Lower leg skin (tissue), 4 donors: ENCODE measurements around the gene ARL14. TPM values are rescaled to one million over a fixed set of nuclear protein-coding genes. Genes with fewer than 3 reads are reported as not detected.

Experiments
- DNase-seq, 2 donors: peaks; one replicate each; pipeline ENCODE4 v3.0.0-alpha.2; 2019; ENCODE audit warnings: low spot score in 2 of 2
- H3K4me3 ChIP-seq: fragments of 200-600 bp; sonication (generic); 2 replicates; pipeline ENCODE4 v1.5.1; 2017; ENCODE audit warnings: mild to moderate bottlenecking, low read depth; ENCODE audit not compliant: poor library complexity, severe bottlenecking
- POLR2A ChIP-seq, 2 donors: fragments of 450-650 bp; IDR thresholded peaks; one replicate each; pipeline ENCODE4 v1.6.1; 2016 to 2017; ENCODE audit warnings: antibody characterized with exemption in 2 of 2, mild to moderate bottlenecking in 1 of 2, moderate library complexity in 1 of 2
- WGBS, 2 donors: methylation state at CpG; one replicate each; pipeline ENCODE4 v1.1.5; 2018; 5-methylcytosine and 5-hydroxymethylcytosine counted together
- intact Hi-C: fragments of 100-400 bp; cut with DNase I; formaldehyde crosslinking; loops from one replicate; pipeline ENCODE4 v1.15.0; 2023; ENCODE audit warnings: low total_unique reads
- total RNA-seq, 4 donors: library from RNA; depleted of rRNA; stranded (reverse); fragments of >200 nt; gene quantifications; one replicate each; pipeline ENCODE4 v1.1.0, GENCODE V29; 2016
- TF ChIP-seq, protein P1 (sequence below), 3 donors: fragments of 450-650 bp; IDR thresholded peaks; one replicate each; pipeline ENCODE4 v1.5.1; 2016; ENCODE audit warnings: antibody characterized with exemption in 3 of 3, mild to moderate bottlenecking in 3 of 3, moderate library complexity in 2 of 3

Gene ARL14
- total RNA-seq, 4 donors from 2014 or later, result 0.49 TPM; not detected in 3

DNA sequence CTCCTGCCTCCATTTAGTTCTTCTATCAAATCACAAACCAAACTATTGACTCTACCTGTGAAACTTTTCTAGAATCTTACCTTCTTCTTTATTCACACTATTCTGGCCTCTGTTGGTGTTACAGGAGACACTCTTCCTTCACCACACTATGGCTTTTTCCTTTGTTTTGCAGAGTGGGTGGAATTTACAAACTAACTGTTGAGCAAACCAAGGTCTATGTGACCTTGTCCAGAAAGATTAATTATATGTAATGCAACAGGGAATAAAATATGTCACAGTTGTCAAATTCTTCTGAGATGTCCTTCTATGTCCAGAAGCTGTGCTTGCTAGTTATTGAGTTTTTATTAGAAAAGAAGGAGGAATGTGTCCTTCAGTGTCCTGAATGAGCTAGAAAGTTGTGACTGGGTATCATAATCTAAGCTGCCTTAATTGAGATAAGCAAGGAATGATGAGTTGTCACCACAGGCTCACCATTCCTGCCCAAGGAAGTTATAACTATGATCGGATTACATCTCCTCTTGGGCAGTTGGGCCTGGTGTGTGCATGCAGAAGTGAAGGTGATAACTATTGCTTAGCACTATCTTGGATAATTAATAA is 21.7 kb downstream of the ARL14 start:
- WGBS, 2 donors, result 79 to 81% methylated on average over 1 of the region's 1 CpG
- no peak overlapping the region for H3K4me3 ChIP-seq
- TF ChIP-seq POLR2A (IDR thresholded peaks at IDR 0.05), result no peak
- TF ChIP-seq, protein P1, sequence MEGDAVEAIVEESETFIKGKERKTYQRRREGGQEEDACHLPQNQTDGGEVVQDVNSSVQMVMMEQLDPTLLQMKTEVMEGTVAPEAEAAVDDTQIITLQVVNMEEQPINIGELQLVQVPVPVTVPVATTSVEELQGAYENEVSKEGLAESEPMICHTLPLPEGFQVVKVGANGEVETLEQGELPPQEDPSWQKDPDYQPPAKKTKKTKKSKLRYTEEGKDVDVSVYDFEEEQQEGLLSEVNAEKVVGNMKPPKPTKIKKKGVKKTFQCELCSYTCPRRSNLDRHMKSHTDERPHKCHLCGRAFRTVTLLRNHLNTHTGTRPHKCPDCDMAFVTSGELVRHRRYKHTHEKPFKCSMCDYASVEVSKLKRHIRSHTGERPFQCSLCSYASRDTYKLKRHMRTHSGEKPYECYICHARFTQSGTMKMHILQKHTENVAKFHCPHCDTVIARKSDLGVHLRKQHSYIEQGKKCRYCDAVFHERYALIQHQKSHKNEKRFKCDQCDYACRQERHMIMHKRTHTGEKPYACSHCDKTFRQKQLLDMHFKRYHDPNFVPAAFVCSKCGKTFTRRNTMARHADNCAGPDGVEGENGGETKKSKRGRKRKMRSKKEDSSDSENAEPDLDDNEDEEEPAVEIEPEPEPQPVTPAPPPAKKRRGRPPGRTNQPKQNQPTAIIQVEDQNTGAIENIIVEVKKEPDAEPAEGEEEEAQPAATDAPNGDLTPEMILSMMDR (IDR thresholded peaks at IDR 0.05), result no peak
- DNase-seq, result no peak
- intact Hi-C loops, result no loop called here

DNA sequence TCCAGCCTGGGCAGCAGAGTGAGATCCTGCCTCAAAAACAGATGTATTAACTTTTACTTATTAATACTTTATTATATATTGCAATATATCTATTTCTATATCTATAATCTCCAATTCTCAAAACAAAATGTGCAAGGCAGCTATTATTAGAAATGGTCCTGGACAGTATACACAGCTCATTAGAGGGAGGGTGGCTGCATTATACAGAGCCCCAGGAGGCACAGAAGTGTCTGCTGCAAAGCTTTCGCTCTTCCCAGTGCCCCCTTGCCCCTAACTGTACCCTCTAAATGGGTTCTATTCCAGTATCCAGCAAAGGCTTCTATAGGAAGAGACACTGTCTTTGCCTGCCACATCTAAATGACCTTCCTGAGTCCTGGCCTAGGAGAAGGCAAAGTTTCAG is 24.5 kb downstream of the ARL14 start:
- no peak for TF ChIP-seq POLR2A (IDR thresholded peaks at IDR 0.05)
- TF ChIP-seq, protein P1 (IDR thresholded peaks at IDR 0.05), result no peak
- H3K4me3 ChIP-seq, result no peak overlapping the region
- no peak for DNase-seq
- 78 to 96% methylated on average over 1 of the region's 1 CpG for WGBS, 2 donors
- intact Hi-C loops, result no loop called here

- WGBS, 2 donors, result 90 to 91% methylated on average over 1 of the region's 1 CpG
- no peak overlapping the region for H3K4me3 ChIP-seq
- intact Hi-C loops, result no loop called here
- TF ChIP-seq POLR2A (IDR thresholded peaks at IDR 0.05), result no peak
- TF ChIP-seq, protein P1 (IDR thresholded peaks at IDR 0.05), result no peak
- DNase-seq, result no peak
These were observed 25.3 kb downstream of the ARL14 start for GRCh38 chr3:160702290-160702689.

DNA sequence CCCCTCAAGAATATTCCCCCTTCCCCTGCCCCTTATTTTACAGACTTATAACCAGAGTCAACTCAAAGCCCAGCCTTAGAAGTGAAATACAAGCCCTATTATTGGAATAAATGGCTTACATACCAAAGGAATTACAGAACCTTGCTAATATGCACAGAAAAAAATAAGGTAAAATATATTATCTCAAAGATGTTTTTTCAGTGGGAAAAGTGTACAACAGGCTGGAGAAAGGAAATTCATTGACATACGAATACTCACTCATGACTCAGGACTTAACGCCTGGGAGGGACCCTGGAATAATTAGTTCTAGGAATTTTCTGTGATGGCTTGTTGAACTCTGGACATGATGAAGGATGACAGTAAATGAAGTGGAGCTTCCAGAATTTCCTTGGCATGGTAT is 27.0 kb downstream of the ARL14 start:
- no peak overlapping the region for H3K4me3 ChIP-seq
- intact Hi-C loops, result no loop called here
- 68 to 70% methylated on average over 2 of the region's 2 CpGs for WGBS, 2 donors
- no peak for DNase-seq
- TF ChIP-seq, protein P1 (IDR thresholded peaks at IDR 0.05), result no peak
- TF ChIP-seq POLR2A (IDR thresholded peaks at IDR 0.05), result no peak

DNA sequence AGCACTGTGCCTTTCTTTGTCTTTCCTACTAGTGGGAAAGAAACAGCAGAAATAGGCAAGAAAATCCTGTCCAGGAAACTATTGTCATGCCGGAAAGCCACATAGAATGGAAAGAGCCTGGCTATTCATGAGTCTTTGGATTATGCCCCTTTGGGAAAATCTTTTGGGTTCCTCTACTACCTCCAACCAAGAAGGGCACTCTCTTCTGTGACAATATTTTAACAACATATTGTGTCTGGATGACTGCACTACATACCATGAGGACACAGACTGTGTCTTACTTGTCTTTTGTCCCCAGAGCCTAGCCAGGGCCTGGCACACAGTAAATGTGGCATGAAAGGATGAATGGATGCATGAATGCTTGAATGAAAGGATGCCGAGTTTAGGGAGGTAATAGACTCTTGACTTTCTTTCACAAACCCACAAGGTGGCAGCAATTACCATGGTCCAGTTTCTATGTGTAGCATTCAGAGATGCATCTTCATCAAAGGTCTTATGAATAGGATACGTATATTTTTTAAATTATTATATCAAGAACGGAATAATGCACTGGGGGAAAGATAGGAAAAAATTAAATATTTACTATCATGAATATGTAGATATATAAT is 30.3 kb downstream of the ARL14 start:
- H3K4me3 ChIP-seq, result no peak overlapping the region
- DNase-seq, result peak in 1 of 2 donors; percentile 36
- intact Hi-C loops, result loop anchor here (5.0 kb wide), 1 partner anchor 235 kb away; no protein-coding TSS in a partner anchor
- WGBS, 2 donors, result 20 to 25% methylated on average over 4 of the region's 4 CpGs
- TF ChIP-seq, protein P1 (IDR thresholded peaks at IDR 0.05), result no peak
- TF ChIP-seq POLR2A (IDR thresholded peaks at IDR 0.05), result no peak
